Type B pancreatic cell (in vitro differentiated cells): ENCODE results near the gene TSHR. TPM values are rescaled to one million over a fixed set of nuclear protein-coding genes. Genes with fewer than 3 reads are reported as not detected.

Source experiments
- DNase-seq: peaks from one replicate; pipeline ENCODE4 v3.0.0; 2021; ENCODE audit warnings: mixed read lengths; ENCODE audit not compliant: unreplicated experiment; ENCODE audit errors: extremely low spot score
- H3K27ac Mint-ChIP-seq: 2 replicates; pipeline ENCODE4 v1.8.0; 2021; ENCODE audit warnings: mild to moderate bottlenecking, mixed read lengths
- H3K27me3 Mint-ChIP-seq: 2 replicates; pipeline ENCODE4 v1.8.0; 2021; ENCODE audit warnings: mixed read lengths
- H3K36me3 Mint-ChIP-seq: 2 replicates; pipeline ENCODE4 v1.8.0; 2021; ENCODE audit warnings: mixed read lengths
- H3K4me1 Mint-ChIP-seq: one replicate; pipeline ENCODE4 v1.8.0; 2021; ENCODE audit warnings: mixed read lengths; ENCODE audit not compliant: unreplicated experiment
- H3K4me3 Mint-ChIP-seq: 2 replicates; pipeline ENCODE4 v1.8.0; 2021; ENCODE audit warnings: mild to moderate bottlenecking, mixed read lengths
- H3K9me3 Mint-ChIP-seq: 2 replicates; pipeline ENCODE4 v1.8.0; 2021; ENCODE audit warnings: mixed read lengths
- CTCF ChIP-seq: fragments of 200-600 bp; sonication (generic); conservative IDR thresholded peaks from 2 replicates; pipeline ENCODE4 v1.5.0; 2021; ENCODE audit warnings: antibody characterized with exemption, mild to moderate bottlenecking
- total RNA-seq: library from RNA; stranded (reverse); gene quantifications from 2 replicates; pipeline ENCODE4 v1.2.1, GENCODE V29; 2021; ENCODE audit warnings: low replicate concordance

Gene TSHR
- total RNA-seq, 1 donor from 2014 or later: 0.65 TPM

GRCh38 chr14:81001447-81001846, 46.0 kb downstream of the TSHR start:
- DNase-seq: no peak
- no peak overlapping the region for H3K27ac Mint-ChIP-seq
- no peak for TF ChIP-seq CTCF
- H3K4me3 Mint-ChIP-seq: no peak overlapping the region
- no peaks in the 10 kb centered on the region for H3K9me3 Mint-ChIP-seq
- peaks cover 28% of the 10 kb centered on the region for H3K27me3 Mint-ChIP-seq
- H3K36me3 Mint-ChIP-seq: no peaks in the 10 kb centered on the region
- no peaks in the 10 kb centered on the region for H3K4me1 Mint-ChIP-seq

- H3K4me1 Mint-ChIP-seq: no peaks in the 10 kb centered on the region
- no peak for TF ChIP-seq CTCF
- H3K9me3 Mint-ChIP-seq: no peaks in the 10 kb centered on the region
Measured at GRCh38 chr14:81004575-81004974, 49.2 kb downstream of the TSHR start.

GRCh38 chr14:81005540-81006228, 50.3 kb downstream of the TSHR start:
- Mint-ChIP-seq H3K4me3 (no peak overlapping the region), H3K9me3 (no peaks in the 10 kb centered on the region), H3K27me3 (peaks cover 6% of the 10 kb centered on the region), H3K4me1 (no peaks in the 10 kb centered on the region), H3K27ac (no peak overlapping the region), H3K36me3 (no peaks in the 10 kb centered on the region)
- TF ChIP-seq CTCF: no peak
- DNase-seq: no peak

More at GRCh38 chr14:81004575-81004974, 49.2 kb downstream of the TSHR start:
- peaks cover 9% of the 10 kb centered on the region for H3K27me3 Mint-ChIP-seq
- H3K4me3 Mint-ChIP-seq: no peak overlapping the region
- no peak overlapping the region for H3K27ac Mint-ChIP-seq
- H3K36me3 Mint-ChIP-seq: no peaks in the 10 kb centered on the region
- DNase-seq: no peak

GRCh38 chr14:81006266-81006665, 50.8 kb downstream of the TSHR start:
- H3K4me1 Mint-ChIP-seq: no peaks in the 10 kb centered on the region
- TF ChIP-seq CTCF: no peak

GRCh38 chr14:81007131-81007530, 51.7 kb downstream of the TSHR start:
- no peaks in the 10 kb centered on the region for H3K9me3 Mint-ChIP-seq
- no peaks in the 10 kb centered on the region for H3K4me1 Mint-ChIP-seq
- TF ChIP-seq CTCF: no peak
- H3K4me3 Mint-ChIP-seq: no peak overlapping the region
- no peak overlapping the region for H3K27ac Mint-ChIP-seq
- H3K27me3 Mint-ChIP-seq: peaks cover 4% of the 10 kb centered on the region
- no peaks in the 10 kb centered on the region for H3K36me3 Mint-ChIP-seq
- no peak for DNase-seq

More at GRCh38 chr14:81006266-81006665, 50.8 kb downstream of the TSHR start:
- Mint-ChIP-seq H3K27me3 (peaks cover 4% of the 10 kb centered on the region), H3K9me3 (no peaks in the 10 kb centered on the region), H3K27ac (no peak overlapping the region), H3K4me3 (no peak overlapping the region), H3K36me3 (no peaks in the 10 kb centered on the region)
- DNase-seq: no peak
